ENCODE results near the gene ARL6IP4. TPM values are rescaled to one million over a fixed set of nuclear protein-coding genes. Genes with fewer than 3 reads are reported as not detected.
"Not testable (repeated sequence)": the region's sequence is repeated elsewhere in the genome, so short reads cannot be mapped to it uniquely, and the experiment has no call there.

The ARL6IP4 gene
- total RNA-seq, 1 experiment from 2014 or later, result 171 TPM

DNA sequence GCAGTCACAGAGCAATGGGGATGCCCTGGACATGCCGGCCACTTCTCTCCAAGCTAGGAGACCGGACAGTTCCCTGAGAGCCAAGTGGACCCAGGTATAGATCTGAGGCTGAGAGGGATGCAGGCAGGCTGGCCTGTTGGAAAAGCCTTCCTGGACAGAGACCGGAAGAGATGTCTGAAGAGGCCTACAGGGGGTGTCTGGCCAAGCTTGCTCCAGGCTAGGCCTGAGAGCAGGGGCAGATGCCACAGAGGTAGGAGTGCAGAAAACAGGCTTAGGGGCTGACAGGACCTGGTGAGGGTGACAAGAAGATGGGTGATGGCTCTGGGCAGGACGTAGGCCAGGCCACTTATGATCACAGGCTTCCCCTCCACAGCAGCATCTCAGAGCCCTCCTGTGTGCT is 30.2 kb downstream of the ARL6IP4 start:
- TF ChIP-seq, protein P1, sequence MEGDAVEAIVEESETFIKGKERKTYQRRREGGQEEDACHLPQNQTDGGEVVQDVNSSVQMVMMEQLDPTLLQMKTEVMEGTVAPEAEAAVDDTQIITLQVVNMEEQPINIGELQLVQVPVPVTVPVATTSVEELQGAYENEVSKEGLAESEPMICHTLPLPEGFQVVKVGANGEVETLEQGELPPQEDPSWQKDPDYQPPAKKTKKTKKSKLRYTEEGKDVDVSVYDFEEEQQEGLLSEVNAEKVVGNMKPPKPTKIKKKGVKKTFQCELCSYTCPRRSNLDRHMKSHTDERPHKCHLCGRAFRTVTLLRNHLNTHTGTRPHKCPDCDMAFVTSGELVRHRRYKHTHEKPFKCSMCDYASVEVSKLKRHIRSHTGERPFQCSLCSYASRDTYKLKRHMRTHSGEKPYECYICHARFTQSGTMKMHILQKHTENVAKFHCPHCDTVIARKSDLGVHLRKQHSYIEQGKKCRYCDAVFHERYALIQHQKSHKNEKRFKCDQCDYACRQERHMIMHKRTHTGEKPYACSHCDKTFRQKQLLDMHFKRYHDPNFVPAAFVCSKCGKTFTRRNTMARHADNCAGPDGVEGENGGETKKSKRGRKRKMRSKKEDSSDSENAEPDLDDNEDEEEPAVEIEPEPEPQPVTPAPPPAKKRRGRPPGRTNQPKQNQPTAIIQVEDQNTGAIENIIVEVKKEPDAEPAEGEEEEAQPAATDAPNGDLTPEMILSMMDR (IDR thresholded peaks at IDR 0.05; ENCODE audit: unreplicated experiment), result no peak
- Mint-ChIP-seq H3K4me3 (ENCODE audit: low read depth, unreplicated experiment) (no peak overlapping the region), H3K4me1 (ENCODE audit: low read depth, unreplicated experiment) (no peaks in the 10 kb centered on the region), H3K27ac (ENCODE audit: unreplicated experiment) (no peak overlapping the region), H3K9me3 (ENCODE audit: low read depth, unreplicated experiment) (no peaks in the 10 kb centered on the region), H3K27me3 (ENCODE audit: unreplicated experiment) (no peaks in the 10 kb centered on the region), H3K36me3 (ENCODE audit: insufficient read depth, unreplicated experiment) (no peaks in the 10 kb centered on the region)
- BruUV-seq (replicated peaks), result no TSS peak
- CTCF ChIA-PET, result no interaction called here
- DNase-seq, result no peak
- intact Hi-C loops (cut with micrococcal nuclease; ENCODE audit: unreplicated experiment), result no loop called here

DNA sequence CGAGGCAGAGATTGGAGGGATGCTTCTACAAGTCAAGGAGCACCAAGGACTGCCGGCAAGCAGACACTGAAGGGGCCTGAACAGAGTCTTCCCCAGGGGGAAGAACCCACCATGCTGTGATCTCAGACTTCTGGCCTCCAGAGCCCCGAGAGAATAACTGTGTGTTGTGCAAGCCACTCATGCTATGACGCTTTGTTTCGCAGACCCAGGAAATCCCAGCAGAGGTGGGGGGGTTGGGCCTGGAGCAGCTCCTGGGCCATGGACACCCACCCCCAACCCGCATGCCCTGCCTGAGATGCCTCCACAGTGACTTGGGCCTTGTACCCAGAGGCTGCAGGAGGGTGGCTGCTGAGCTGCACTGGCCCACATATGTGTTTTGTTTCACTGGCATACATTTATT is 31.2 kb downstream of the ARL6IP4 start:
- H3K27ac Mint-ChIP-seq (ENCODE audit: unreplicated experiment), result no peak overlapping the region

DNA sequence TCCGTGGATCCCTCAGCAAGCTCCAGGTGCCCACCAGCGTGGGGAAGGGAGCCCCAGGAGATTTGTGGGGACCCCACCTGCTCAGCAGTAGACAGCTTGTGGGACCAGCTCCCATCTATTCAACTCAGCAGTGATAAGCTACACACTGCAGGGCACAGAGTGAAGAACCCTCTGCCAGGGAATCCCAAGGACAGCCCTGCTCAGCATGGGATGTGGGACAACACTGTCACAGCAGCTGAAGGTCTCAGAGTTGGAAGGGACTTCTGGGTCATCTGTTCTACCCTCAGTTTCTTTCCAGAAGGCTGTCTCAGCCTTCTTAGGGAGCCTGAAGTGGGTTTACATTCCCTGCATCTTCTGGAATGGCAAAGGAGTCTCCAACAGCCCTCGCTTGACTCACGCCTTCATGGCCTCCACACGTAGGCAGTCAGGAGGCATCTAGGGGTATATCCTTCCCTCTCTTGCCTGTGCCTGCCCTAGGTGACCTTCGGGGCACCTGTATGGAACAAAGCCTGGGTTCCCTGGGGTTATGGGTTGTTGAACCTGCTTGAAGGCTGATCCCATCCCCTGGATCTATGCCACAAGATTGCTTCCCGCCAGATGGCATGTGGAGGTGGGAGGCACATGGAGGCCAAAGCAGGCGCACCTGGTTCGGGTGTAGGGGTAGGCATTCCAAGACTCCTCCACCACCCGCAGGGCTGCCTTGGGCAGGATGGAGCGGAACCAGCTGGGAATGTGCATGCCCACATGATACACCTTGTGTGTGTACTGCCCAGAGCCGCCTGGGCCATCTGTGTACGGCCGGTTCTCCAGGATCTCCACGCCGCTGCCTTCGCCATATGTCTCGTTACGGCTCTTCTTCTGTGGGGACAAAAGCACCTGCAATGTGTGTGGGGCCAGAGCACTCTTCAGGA is 33.0 kb downstream of the ARL6IP4 start:
- Mint-ChIP-seq H3K4me1 (ENCODE audit: low read depth, unreplicated experiment) (no peaks in the 10 kb centered on the region), H3K4me3 (ENCODE audit: low read depth, unreplicated experiment) (no peak overlapping the region), H3K36me3 (ENCODE audit: insufficient read depth, unreplicated experiment) (no peaks in the 10 kb centered on the region), H3K27ac (ENCODE audit: unreplicated experiment) (no peak overlapping the region), H3K27me3 (ENCODE audit: unreplicated experiment) (no peaks in the 10 kb centered on the region), H3K9me3 (ENCODE audit: low read depth, unreplicated experiment) (no peaks in the 10 kb centered on the region)
- DNase-seq, result no peak
- no TSS peak for BruUV-seq (replicated peaks)
- intact Hi-C loops (cut with micrococcal nuclease; ENCODE audit: unreplicated experiment), result no loop called here
- TF ChIP-seq, protein P1 (IDR thresholded peaks at IDR 0.05; ENCODE audit: unreplicated experiment), result no peak
- CTCF ChIA-PET, result interaction anchor here (0.6 kb wide), 1 partner anchor 201 kb away, joined by 3 read pairs; no protein-coding TSS in a partner anchor

More for the DNA sequence above, 31.2 kb downstream of the ARL6IP4 start:
- BruUV-seq (replicated peaks), result no TSS peak
- no peaks in the 10 kb centered on the region for H3K4me1 Mint-ChIP-seq (ENCODE audit: low read depth, unreplicated experiment)
- intact Hi-C loops (cut with micrococcal nuclease; ENCODE audit: unreplicated experiment), result no loop called here
- CTCF ChIA-PET, result interaction anchor here (1.2 kb wide), 1 partner anchor 48 kb away, joined by 3 read pairs; no protein-coding TSS in a partner anchor
- no peaks in the 10 kb centered on the region for H3K9me3 Mint-ChIP-seq (ENCODE audit: low read depth, unreplicated experiment)
- H3K36me3 Mint-ChIP-seq (ENCODE audit: insufficient read depth, unreplicated experiment), result no peaks in the 10 kb centered on the region
- DNase-seq, result no peak
- H3K4me3 Mint-ChIP-seq (ENCODE audit: low read depth, unreplicated experiment), result no peak overlapping the region
- TF ChIP-seq, protein P1 (IDR thresholded peaks at IDR 0.05; ENCODE audit: unreplicated experiment), result no peak
- H3K27me3 Mint-ChIP-seq (ENCODE audit: unreplicated experiment), result no peaks in the 10 kb centered on the region

DNA sequence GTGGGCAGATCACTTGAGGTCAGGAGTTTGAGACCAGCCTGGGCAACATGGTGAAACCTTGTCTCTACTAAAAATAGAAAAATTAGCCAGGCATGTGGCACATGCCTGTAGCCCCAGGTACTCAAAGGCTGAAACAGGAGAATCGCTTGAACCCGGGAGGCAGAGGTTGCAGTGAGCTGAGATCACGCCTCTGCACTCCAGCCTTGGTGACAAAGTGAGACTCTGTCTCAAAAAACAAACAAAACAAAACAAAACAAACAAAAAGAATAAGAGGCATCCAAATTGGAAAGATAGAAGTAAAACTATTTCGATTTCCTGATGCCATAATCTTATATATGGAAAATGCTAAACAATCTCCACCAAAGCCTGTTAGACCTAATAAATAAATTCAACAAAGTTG is 34.0 kb downstream of the ARL6IP4 start:
- H3K27me3 Mint-ChIP-seq (ENCODE audit: unreplicated experiment); H3K27ac Mint-ChIP-seq (ENCODE audit: unreplicated experiment); BruUV-seq (replicated peaks); H3K36me3 Mint-ChIP-seq (ENCODE audit: insufficient read depth, unreplicated experiment); intact Hi-C loops (cut with micrococcal nuclease; ENCODE audit: unreplicated experiment); CTCF ChIA-PET; H3K9me3 Mint-ChIP-seq (ENCODE audit: low read depth, unreplicated experiment); H3K4me3 Mint-ChIP-seq (ENCODE audit: low read depth, unreplicated experiment); DNase-seq; H3K4me1 Mint-ChIP-seq (ENCODE audit: low read depth, unreplicated experiment): not testable (repeated sequence)

DNA sequence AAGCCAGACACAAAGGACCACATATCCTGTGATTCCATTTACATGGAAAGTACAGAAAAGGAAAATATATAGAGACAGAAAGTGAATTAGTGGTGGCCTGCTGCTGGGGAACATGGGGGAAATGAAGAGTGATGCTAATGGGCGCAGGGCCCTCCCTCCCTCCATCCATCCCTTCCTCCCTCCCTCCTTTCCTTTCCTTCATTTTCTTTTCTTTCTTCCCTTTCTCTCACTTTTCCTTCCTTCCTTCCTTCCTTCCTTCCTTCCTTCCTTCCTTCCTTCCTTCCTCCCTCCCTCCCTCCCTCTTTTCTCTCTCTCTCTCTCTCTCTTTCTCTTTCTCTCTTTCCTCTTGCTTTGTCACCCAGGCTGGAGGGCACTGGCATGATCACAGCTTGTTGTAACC is 37.3 kb downstream of the ARL6IP4 start:
- H3K36me3 Mint-ChIP-seq (ENCODE audit: insufficient read depth, unreplicated experiment), result no peaks in the 10 kb centered on the region
- no peaks in the 10 kb centered on the region for H3K9me3 Mint-ChIP-seq (ENCODE audit: low read depth, unreplicated experiment)
- TF ChIP-seq, protein P1 (IDR thresholded peaks at IDR 0.05; ENCODE audit: unreplicated experiment), result no peak
- H3K27ac Mint-ChIP-seq (ENCODE audit: unreplicated experiment), result no peak overlapping the region
- peaks cover 8% of the 10 kb centered on the region for H3K4me1 Mint-ChIP-seq (ENCODE audit: low read depth, unreplicated experiment)
- no peak overlapping the region for H3K4me3 Mint-ChIP-seq (ENCODE audit: low read depth, unreplicated experiment)
- BruUV-seq (replicated peaks), result no TSS peak
- CTCF ChIA-PET, result interaction anchor here (1.0 to 1.2 kb wide), 2 partner anchors 10 to 221 kb away, joined by 4 to 8 read pairs; no protein-coding TSS in a partner anchor
- no peaks in the 10 kb centered on the region for H3K27me3 Mint-ChIP-seq (ENCODE audit: unreplicated experiment)
- DNase-seq, result no peak
- intact Hi-C loops (cut with micrococcal nuclease; ENCODE audit: unreplicated experiment), result no loop called here
